ENCODE data around the gene SCN5A.

Gene SCN5A
- 0 to 5.7 (median 0) reads per million in 17 experiments for total RNA-seq

- peak; percentile 23 to 63 (median 45) for DNase-seq
Observed at GRCh38 chr3:38649500-38650247, at the start of gene SCN5A. TSS of gene SCN5A (minus strand) at chr3:38649687. CDS start at chr3:38633307, 16,380 bp downstream.

DNA sequence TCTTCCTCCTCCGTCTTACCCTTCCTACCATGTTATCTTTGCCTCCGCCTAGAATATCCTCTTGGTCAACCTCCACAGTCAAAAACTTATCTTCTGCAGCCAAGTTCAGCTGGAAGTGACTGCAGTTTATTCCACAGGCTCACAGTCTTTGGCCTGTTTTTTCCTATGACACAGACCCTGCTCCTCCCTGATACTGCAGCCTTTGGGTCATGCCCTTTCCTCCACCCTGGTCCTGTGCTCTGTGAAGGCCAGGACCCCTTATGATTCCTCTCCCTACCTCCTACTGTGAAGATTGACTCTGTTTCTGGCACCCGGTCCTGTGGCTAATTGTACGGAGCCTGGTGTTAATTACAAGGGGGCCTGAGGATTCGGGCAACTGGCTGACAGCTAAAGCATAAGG lies 49.3 kb upstream of the SCN5A start:
- DNase-seq, result no peak

- DNase-seq, result no peak
Observed at GRCh38 chr3:38698061-38698460, 48.6 kb upstream of the SCN5A start.

DNA sequence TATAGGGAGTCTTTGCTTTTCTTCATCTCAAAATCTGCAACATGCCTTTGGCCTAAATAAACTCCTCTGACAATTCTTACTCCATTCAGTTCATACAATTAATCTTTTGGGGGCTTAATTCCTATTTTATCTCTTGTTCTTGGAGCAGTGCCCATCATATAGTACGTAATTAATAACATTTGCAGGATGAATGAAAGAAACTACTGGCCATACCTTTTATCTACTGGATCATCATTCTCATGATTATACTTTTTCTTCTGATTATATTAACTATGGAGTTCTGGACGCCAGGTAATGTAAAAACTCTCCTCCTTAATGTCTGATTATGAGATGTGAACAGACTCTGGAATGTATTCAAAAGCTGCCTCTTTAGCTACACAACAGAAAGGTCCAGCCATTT lies 46.5 kb upstream of the SCN5A start:
- DNase-seq, result no peak

DNA sequence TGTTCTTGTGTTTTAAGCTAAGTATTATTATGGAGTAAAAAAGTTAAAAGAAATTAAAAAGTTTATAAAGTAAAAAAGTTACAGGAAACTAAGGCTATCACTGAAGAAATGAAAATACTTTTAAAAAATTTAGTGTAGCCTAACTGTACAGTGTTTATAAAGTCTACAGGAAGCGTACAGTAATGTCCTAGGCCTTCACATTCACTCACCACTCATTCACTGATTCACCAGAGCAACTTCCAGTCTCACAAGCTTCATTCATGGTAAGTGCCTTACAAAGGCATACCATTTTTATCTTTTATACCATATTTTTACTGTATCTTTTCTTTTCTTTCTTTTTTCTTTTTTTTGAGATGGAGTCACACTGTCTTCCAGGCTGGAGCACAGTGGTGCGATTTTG lies 40.7 kb upstream of the SCN5A start:
- DNase-seq, result no peak

DNA sequence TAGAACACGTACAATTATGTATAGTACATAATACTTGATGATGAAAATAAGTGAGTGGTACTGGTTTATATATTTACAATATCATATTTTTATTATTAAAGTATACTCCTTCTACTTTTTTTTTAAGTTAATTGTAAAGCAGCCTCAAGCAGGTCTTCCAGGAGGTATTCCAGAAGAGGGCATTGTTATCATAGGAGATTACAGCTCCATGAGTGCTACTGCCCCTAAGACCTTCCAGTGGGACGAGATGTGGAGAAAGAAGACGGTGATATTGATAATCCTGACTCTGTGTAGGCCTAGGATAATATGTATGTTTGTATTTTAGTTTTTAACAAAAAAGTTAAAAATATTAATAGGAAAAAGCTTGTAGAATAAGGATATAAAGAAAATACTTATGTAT lies 40.3 kb upstream of the SCN5A start:
- DNase-seq, result no peak

- no peak for DNase-seq
Observed at GRCh38 chr3:38689346-38689745, 39.9 kb upstream of the SCN5A start.

DNA sequence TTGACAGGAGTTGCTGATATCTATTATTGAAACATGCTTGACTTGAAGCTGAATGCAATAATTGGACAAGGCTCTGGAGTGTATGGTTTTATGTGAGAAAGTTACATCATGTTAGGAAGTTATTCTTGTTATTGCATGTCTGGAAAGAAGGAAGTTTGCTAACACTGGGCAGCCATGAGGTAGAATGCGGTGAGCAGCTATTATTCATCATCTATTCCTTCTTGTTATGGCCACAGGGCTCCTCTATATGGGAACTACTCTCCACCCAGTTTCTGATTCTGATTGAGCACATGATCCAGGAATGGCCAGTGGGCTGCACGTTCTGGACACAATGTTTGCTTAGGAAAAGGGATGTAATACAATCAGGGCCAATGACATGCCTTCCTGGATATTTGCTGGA lies 37.8 kb upstream of the SCN5A start:
- DNase-seq, result peak; percentile 47 to 63 (median 49)

DNA sequence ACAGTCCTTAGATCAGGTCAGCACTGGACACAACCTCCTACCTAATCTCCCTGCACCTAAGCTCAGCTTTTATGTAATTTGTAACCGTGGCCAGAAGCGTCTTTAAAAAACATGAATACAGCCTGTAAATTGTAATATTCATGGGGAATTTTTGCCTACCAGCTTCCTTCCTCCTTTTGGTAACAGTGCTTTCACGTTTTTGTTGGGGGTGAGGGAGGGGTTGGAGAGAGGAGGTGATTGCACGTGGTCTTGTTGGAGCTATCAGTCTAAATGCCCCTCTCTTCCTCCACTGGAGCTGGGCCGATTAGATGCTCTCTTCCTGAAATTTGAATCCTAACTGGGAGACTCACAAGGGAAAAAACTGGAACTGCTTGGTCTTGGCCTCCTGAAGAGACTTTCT lies 35.1 kb upstream of the SCN5A start:
- DNase-seq, result peak in 1 of 4 experiments; percentile 9

DNA sequence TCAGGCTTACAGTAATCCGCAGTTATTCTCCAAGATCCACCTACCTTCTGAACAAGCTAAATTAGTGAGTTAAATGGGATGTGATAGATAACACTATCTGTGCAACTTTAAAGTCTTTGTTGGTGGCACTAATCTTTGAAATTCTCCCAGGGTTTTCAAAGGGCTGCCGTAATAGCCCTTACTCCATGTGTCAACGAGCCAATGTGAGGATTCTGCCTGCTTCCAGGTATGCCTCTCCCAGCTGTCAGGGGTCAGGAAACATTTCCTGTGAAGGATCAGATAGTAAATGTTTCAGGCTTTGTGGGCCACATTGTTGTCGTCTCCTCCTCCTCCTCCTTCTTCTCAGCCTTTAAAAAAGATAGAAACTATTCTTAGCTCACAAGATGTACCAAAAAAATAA lies 20.2 kb upstream of the SCN5A start:
- no peak for DNase-seq

DNA sequence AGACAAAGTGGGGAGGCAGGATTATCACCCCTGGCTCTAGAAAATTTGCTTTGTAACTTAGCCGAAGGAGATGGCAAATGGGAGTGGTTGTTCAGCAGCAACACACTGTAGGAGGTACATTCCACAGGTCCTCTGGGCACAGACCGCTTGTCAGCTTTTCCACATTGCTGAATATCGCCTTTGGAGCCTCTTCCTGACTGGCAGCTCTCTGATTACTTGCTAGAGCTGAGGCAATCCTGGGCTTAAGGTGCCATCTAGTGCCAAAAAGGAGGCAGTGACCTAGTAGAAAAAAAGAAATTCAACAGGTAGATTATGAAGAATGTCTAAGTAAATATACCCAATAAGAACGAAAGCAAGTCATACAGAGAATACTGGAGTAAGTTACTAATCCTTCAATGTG lies 13.1 kb upstream of the SCN5A start:
- DNase-seq, result peak in 2 of 4 experiments; percentile 7 to 10

- no peak for DNase-seq
Observed at GRCh38 chr3:38658841-38659240, 9.4 kb upstream of the SCN5A start.

DNA sequence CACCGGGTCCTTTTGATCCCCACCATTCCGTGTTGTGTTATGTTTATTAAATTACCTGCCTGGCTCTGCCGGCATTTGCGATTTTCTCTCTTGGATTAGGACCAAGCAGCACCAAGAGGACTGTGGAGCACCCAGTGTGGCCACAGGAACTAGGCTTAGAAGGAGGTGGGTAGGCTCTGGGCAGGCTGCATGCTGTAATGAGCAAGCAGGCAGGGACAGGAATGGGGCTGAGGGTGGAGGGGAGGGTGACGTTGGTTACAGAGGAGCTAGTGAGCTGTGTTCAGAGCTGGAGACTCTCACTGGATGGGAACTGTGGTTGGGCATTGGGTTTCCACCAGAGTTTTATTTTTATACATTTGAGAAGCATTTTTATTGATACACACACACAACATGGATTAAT lies 7.9 kb upstream of the SCN5A start:
- DNase-seq, result no peak

DNA sequence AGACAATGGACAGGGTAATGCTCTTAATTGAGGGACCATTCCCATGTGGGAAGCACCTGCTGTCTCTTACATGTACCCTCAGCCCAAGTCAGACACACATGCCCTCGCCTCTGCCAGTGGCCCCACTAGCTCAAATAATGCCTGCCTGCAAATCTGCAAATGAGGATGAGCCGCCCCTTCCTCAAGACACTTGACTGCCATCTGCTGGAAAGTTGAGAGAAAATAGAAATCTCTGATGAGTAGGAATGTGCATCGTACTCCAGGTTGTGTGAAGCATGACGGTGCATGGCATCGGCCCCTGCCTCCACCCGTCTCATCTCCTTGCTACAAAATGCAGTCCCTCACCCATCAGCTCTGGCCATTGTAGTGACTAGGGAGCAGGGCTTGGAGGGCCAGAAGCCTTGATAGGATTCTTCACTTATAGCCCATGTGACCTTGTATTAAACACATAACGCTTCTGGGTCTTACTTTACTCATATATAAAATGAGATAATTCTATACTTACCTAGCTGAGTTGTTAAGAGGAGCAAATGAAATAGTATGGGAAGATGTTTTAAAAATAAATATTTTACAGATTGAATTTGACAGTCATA lies 6.3 kb upstream of the SCN5A start:
- peak; percentile 5 to 62 (median 36) for DNase-seq

DNA sequence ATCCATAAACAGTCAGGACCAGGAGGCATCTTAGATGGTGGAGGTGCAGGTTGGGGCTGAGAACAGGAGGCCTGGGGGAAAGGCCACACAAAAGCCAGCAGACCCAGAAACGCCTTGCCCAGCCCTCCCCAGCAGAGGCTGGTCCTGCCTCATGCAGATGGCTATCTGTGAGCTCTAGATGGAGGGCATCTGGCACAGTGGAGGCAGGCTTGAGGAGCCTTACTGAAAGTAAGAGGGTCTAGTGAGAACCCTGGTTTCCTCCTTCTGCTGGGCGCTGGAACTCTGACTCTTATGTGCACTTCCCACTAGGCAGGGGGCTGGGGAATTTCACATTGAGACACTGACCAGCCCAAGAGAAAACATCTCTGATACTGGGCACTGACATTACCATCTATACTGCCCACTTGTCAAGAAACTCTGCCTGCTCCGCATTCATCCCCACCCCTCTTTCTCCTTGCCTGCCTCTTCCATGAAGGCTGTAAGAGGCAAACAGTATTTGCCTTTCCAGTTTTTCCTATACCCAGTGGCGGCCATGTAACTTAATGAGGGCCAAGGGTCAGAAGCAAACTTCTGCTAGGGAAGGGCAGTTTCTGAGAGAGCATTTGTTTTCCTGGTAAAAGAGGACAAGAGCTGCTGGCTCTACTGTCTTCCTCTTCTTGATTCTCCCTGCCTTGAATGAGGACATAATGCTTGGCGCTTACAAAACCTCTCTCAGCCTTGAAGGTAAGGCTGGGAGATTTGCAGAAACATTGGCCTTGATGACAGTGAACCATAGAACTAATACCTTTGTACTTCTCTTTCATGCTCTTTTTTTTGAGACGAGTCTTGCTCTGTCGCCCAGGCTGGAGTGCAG lies 4.4 kb upstream of the SCN5A start:
- no peak for DNase-seq

DNA sequence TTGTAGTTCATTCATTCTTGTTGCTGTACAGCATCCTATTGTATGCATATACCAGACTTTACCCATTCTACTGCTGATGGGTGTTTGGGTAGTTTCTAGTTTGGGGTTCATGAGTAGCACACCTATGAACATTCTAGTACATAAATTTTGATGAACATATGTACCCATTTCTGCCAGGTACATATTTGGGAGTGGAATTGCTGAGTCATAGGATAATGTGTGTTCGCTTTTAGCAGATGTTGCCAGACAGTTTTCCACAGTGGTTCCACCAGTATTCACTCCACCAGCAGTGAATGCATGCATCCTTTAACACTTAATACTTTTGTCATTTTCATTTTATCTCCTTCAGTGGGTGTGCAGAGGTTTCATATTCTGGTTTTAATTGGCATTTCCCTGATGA lies 3.4 kb upstream of the SCN5A start:
- no peak for DNase-seq

- DNase-seq, result peak; percentile 68 to 83 (median 75)
Observed at GRCh38 chr3:38651153-38651789, 1.8 kb upstream of the SCN5A start.

DNA sequence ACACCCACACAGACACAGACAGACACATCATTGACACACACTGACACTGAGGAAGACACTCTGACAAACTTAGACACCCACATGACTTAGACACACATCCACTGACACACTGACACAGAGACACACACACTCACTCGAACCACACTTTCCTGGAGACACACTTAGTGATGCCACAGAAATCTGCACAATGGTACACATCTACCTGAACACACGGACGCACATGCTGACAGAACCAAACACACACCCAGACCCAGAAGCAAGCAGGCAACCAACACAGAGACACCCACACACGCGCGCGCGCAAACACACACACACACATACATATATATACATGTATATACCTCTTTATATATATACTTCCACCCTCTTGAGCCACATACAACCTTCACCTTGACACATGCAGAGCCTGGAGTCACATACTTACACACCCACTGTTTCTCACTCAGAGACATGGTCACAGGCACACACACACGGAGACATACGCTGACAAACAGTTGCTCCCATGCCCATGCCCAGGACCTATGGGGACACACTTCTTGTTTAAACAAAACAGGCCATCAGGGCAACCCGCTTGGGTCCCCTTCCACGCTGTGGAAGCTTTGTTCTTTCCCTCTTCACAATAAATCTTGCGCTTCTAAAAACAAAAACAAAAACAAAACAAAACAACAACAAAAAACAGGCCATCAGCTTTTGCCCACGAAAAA lies 913 bp upstream of the SCN5A start:
- DNase-seq, result no peak

- no peak for DNase-seq
Observed at GRCh38 chr3:38648659-38649499, 608 bp downstream of the SCN5A start.

- DNase-seq, result no peak
Observed at GRCh38 chr3:38648024-38648658, 1.3 kb downstream of the SCN5A start.
